Keratinocyte (primary cell): ENCODE results near the gene SP5.

Experiments
- CTCF ChIP-seq, 3 experiments: IDR thresholded peaks in 1 of 3; conservative IDR thresholded peaks in 1 of 3; optimal IDR thresholded peaks in 1 of 3; 2 replicates in 2 of 3; 3 replicates in 1 of 3; pipeline versions ENCODE3 to v1.5.1; 2011; ENCODE audit warnings: low read length in 3 of 3, mild to moderate bottlenecking in 3 of 3, moderate library complexity in 2 of 3, control low read depth in 1 of 3, inconsistent platforms in 1 of 3; ENCODE audit not compliant: insufficient read depth in 2 of 3; ENCODE audit errors: extremely low read depth in 1 of 3
- EZH2 ChIP-seq: IDR thresholded peaks from one replicate; pipeline ENCODE4 v1.6.1; 2012; ENCODE audit warnings: inconsistent platforms, mild to moderate bottlenecking, low read length, moderate library complexity

GRCh38 chr2:170711196-170711773 lies 3.9 kb upstream of the SP5 start:
- TF ChIP-seq CTCF (optimal IDR thresholded peaks at IDR 0.05 in 1 of 3, IDR thresholded peaks at IDR 0.05 in 1 of 3, conservative IDR thresholded peaks at IDR 0.05 in 1 of 3; ENCODE audit: extremely low read depth in 1 of 3, insufficient read depth in 2 of 3, low read length in 3 of 3) = no peak
- TF ChIP-seq EZH2 = peak; percentile 80
